HCT116 (cell line): Measurements from ENCODE around the gene LARP4. TPM values are rescaled to one million over a fixed set of nuclear protein-coding genes. Genes with fewer than 3 reads are reported as not detected.

Source experiments
- ATAC-seq: fragments of 200-7000 bp; cut with Tn5 transposase; 2 replicates; pipeline ENCODE4 v1.9.1; 2020; ENCODE audit warnings: mild to moderate bottlenecking, moderate library complexity
- BruUV-seq: library from RNA; stranded (reverse); fragments of 400-500 nt; replicated peaks from 2 replicates; lab custom pipeline; 2021; lab: Mats Ljungman, UMichigan
- CTCF ChIA-PET: fragments of 300-600 bp; sonication (Branson Sonifier 250); formaldehyde crosslinking; loops from one replicate; lab custom pipeline; 2021; ENCODE audit warnings: antibody characterized with exemption; lab: Charles Lee
- POLR2A ChIA-PET: fragments of 300-600, 350-600 bp; sonication (Branson Sonifier 250); formaldehyde crosslinking; loops from one replicate; lab custom pipeline; 2021; ENCODE audit warnings: antibody characterized with exemption; lab: Charles Lee
- RAD21 ChIA-PET, 2 experiments: fragments of 300-600 bp; sonication (Branson Sonifier 250); formaldehyde crosslinking; loops; one replicate each; lab custom pipeline; 2023; ENCODE audit warnings: low total read pairs in 2 of 2; ENCODE audit not compliant: uncharacterized antibody in 2 of 2, unreplicated experiment in 2 of 2, low non-redundant PET in 1 of 2; lab: Charles Lee
- DNase-seq: peaks from one replicate; pipeline ENCODE4 v3.0.0-alpha.2; 2010; ENCODE audit warnings: low read depth, low spot score
- H2AFZ ChIP-seq: fragments of 200-600 bp; shearing (Covaris generic), sonication (generic); 2 replicates; pipeline ENCODE4 v1.6.1; 2017; ENCODE audit warnings: low read depth, mixed run types, mixed read lengths, antibody characterized with exemption, low read length; ENCODE audit not compliant: poor library complexity, severe bottlenecking
- H3K27ac ChIP-seq: 2 replicates; pipeline ENCODE4 v1.5.1; 2012; ENCODE audit warnings: low read depth, low read length
- H3K27me3 ChIP-seq: fragments of 200-600 bp; sonication (generic); 2 replicates; pipeline ENCODE4 v1.6.1; 2016; ENCODE audit warnings: mixed run types, low read length, mixed read lengths; ENCODE audit not compliant: insufficient read depth
- H3K36me3 ChIP-seq, 2 experiments: fragments of 200-500 bp in 1 of 2; fragments of 200-600 bp in 1 of 2; sonication (Bioruptor generic) in 1 of 2; sonication (generic) in 1 of 2; 2 replicates each; pipeline versions ENCODE4 v1.5.1 to v1.6.1; 2014 to 2016; ENCODE audit warnings: low read length in 2 of 2, inconsistent platforms in 1 of 2, mixed read lengths in 1 of 2, mixed run types in 1 of 2; ENCODE audit not compliant: insufficient read depth in 2 of 2, control insufficient read depth in 1 of 2
- H3K4me1 ChIP-seq, 2 experiments: fragments of 200-600 bp in 1 of 2; sonication (generic) in 1 of 2; 2 replicates each; pipeline versions ENCODE4 v1.5.1 to v1.6.1; 2012 to 2017; ENCODE audit warnings: low read length in 2 of 2, inconsistent platforms in 1 of 2, mild to moderate bottlenecking in 1 of 2, mixed read lengths in 1 of 2, mixed run types in 1 of 2, moderate library complexity in 1 of 2; ENCODE audit not compliant: insufficient read depth in 2 of 2, control insufficient read depth in 1 of 2
- H3K4me2 ChIP-seq: fragments of 200-600 bp; sonication (generic); 2 replicates; pipeline ENCODE4 v1.6.1; 2017; ENCODE audit warnings: mixed run types, low read length, mixed read lengths
- H3K4me3 ChIP-seq, 2 experiments: fragments of 200-600 bp in 1 of 2; sonication (generic) in 1 of 2; replicated peaks in 1 of 2; 2 replicates each; pipeline ENCODE4 v1.5.1; 2011 to 2016; ENCODE audit warnings: low read length in 2 of 2, control low read depth in 1 of 2, low read depth in 1 of 2, mild to moderate bottlenecking in 1 of 2, mixed read lengths in 1 of 2, mixed run types in 1 of 2
- H3K79me2 ChIP-seq: fragments of 200-600 bp; sonication (generic); 2 replicates; pipeline ENCODE4 v1.6.1; 2017; ENCODE audit warnings: mild to moderate bottlenecking, mixed run types, low read length, moderate library complexity, mixed read lengths; ENCODE audit not compliant: insufficient read depth
- H3K9ac ChIP-seq: fragments of 200-600 bp; sonication (generic); 2 replicates; pipeline ENCODE4 v1.6.1; 2016; ENCODE audit warnings: low read length, mixed read lengths
- H3K9me2 ChIP-seq: fragments of 200-600 bp; sonication (generic), shearing (Covaris generic); 2 replicates; pipeline ENCODE4 v1.6.1; 2017; ENCODE audit warnings: mixed run types, mild to moderate bottlenecking, moderate library complexity; ENCODE audit not compliant: insufficient read depth
- H3K9me3 ChIP-seq, 2 experiments: fragments of 200-500 bp in 1 of 2; fragments of 200-600 bp in 1 of 2; sonication (Bioruptor generic) in 1 of 2; sonication (generic) in 1 of 2; 2 replicates each; pipeline ENCODE4 v1.6.1; 2014 to 2017; ENCODE audit warnings: low read length in 2 of 2, mixed read lengths in 2 of 2, inconsistent platforms in 1 of 2, low read depth in 1 of 2, mild to moderate bottlenecking in 1 of 2, mixed run types in 1 of 2, moderate library complexity in 1 of 2; ENCODE audit not compliant: control insufficient read depth in 1 of 2, insufficient read depth in 1 of 2
- H4K20me1 ChIP-seq: fragments of 200-600 bp; sonication (generic), shearing (Covaris generic); 2 replicates; pipeline ENCODE4 v1.6.1; 2017; ENCODE audit warnings: mixed run types, mild to moderate bottlenecking, moderate library complexity; ENCODE audit not compliant: insufficient read depth
- EZH2 ChIP-seq: fragments of 200-600 bp; sonication (generic); IDR thresholded peaks from 2 replicates; pipeline ENCODE4 v1.6.1; 2017; ENCODE audit warnings: antibody characterized with exemption, mixed run types
- FOSL1 ChIP-seq: IDR thresholded peaks from 2 replicates; pipeline ENCODE4 v1.6.1; 2012; ENCODE audit warnings: low read depth
- MAX ChIP-seq: IDR thresholded peaks from 2 replicates; pipeline ENCODE4 v1.6.1; 2012
- POLR2A ChIP-seq: IDR thresholded peaks from 2 replicates; pipeline ENCODE4 v1.7.0; 2011; ENCODE audit warnings: borderline replicate concordance; ENCODE audit not compliant: insufficient read depth, insufficient read length; ENCODE audit errors: extremely low read depth
- POLR2AphosphoS5 ChIP-seq: IDR thresholded peaks from 2 replicates; pipeline ENCODE4 v1.6.1; 2011; ENCODE audit warnings: mild to moderate bottlenecking, low read depth, low read length, moderate library complexity
- RAD21 ChIP-seq: IDR thresholded peaks from 2 replicates; pipeline ENCODE4 v1.6.1; 2012; ENCODE audit warnings: low read depth, mild to moderate bottlenecking
- SIN3A ChIP-seq: IDR thresholded peaks from 2 replicates; pipeline ENCODE4 v1.6.1; 2012; ENCODE audit warnings: low read depth
- YY1 ChIP-seq: IDR thresholded peaks from 2 replicates; pipeline ENCODE4 v1.6.1; 2011; ENCODE audit warnings: low read length, low read depth, moderate library complexity, mild to moderate bottlenecking; ENCODE audit not compliant: insufficient replicate concordance; ENCODE audit errors: extremely low read depth
- ZFX ChIP-seq: fragments of 450-650 bp; IDR thresholded peaks from 2 replicates; pipeline ENCODE4 v1.6.1; 2017
- intact Hi-C: fragments of 100-400 bp; cut with micrococcal nuclease; formaldehyde crosslinking; loops from 2 replicates; pipeline ENCODE4 v1.10.0; 2022
- total RNA-seq: library from RNA; stranded (reverse); gene quantifications from one replicate; pipeline ENCODE4 v1.2.1, GENCODE V29; 2021; ENCODE audit not compliant: unreplicated experiment
- TF ChIP-seq, protein P1 (sequence below), 3 experiments: fragments of 200-600 bp in 1 of 3; sonication (generic) in 1 of 3; IDR thresholded peaks in 2 of 3; conservative IDR thresholded peaks in 1 of 3; 2 replicates each; pipeline ENCODE4 v1.5.1; 2012 to 2017; ENCODE audit warnings: low read depth in 2 of 3, low read length in 2 of 3, antibody characterized with exemption in 1 of 3, borderline replicate concordance in 1 of 3, control low read depth in 1 of 3, mild to moderate bottlenecking in 1 of 3, mixed read lengths in 1 of 3, mixed run types in 1 of 3, moderate library complexity in 1 of 3; ENCODE audit not compliant: insufficient read depth in 1 of 3

LARP4 gene
- total RNA-seq, 1 experiment from 2014 or later, result 76.3 TPM

- TF ChIP-seq, protein P1, sequence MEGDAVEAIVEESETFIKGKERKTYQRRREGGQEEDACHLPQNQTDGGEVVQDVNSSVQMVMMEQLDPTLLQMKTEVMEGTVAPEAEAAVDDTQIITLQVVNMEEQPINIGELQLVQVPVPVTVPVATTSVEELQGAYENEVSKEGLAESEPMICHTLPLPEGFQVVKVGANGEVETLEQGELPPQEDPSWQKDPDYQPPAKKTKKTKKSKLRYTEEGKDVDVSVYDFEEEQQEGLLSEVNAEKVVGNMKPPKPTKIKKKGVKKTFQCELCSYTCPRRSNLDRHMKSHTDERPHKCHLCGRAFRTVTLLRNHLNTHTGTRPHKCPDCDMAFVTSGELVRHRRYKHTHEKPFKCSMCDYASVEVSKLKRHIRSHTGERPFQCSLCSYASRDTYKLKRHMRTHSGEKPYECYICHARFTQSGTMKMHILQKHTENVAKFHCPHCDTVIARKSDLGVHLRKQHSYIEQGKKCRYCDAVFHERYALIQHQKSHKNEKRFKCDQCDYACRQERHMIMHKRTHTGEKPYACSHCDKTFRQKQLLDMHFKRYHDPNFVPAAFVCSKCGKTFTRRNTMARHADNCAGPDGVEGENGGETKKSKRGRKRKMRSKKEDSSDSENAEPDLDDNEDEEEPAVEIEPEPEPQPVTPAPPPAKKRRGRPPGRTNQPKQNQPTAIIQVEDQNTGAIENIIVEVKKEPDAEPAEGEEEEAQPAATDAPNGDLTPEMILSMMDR (IDR thresholded peaks at IDR 0.05 in 2 of 3, conservative IDR thresholded peaks at IDR 0.05 in 1 of 3; ENCODE audit: borderline replicate concordance in 1 of 3, insufficient read depth in 1 of 3, low read depth in 2 of 3, low read length in 2 of 3), result peak; percentile 81 to 92 (median 86)
- TF ChIP-seq FOSL1 (no peak), MAX (peak; percentile 85), POLR2A (peak; percentile 53), YY1 (peak; percentile 89), SIN3A (peak; percentile 66; the same call in 1 of the 2 replicates), ZFX (peak; percentile 81)
Measured at GRCh38 chr12:50504798-50505674, 104.4 kb downstream of the LARP4 start, which contains the start of gene DIP2B (continued).

DNA sequence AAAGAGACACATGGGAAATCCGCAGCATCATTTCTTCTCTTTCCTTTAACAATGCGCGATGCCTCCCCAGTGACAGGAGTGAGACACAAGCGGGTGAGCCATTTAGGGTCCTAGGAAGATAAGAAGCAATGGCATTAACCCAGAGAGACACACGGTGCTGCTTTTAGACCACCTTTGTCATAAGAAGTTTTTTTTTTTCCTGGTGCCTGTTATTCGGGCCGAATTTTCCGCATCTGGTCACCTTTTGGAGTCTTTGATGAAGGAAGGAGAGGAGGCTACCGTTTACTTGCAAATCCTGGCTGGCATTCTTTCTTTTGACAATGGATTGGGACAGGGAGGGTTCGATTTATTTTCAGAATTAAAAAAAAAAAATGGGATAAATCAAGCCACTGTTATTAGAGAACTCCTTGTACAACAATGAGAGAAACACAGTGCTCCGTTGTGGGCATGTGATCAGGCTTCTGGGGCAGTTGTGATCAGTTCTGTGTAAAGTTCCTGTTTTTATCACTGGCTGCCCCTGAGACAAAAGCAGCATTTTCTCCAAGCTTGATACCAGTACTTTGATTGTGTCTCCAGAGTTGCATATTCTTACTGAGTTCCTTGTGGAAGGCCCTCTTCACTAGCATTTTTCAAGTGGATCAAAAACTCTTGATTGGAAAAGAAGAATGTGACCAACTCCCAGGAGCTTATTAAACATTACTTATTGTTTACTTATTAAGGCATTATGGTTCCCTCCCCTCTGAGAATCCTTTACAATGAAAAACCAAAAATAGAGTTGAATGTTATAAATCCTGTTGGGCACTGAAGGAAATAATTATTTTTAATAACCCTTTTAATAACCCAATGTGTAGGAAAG is 105.2 kb downstream of the LARP4 start:
- Histone ChIP-seq H3K4me1 (peaks cover 0 to 21% of the 10 kb centered on the region in 2 experiments; a peak in 3 of 4 replicates), H3K4me2 (peak overlapping the region; percentile 89), H3K36me3 (no peaks in the 10 kb centered on the region), H3K9me2 (no peaks in the 10 kb centered on the region), H3K9me3 (no peaks in the 10 kb centered on the region), H3K79me2 (peaks cover 58% of the 10 kb centered on the region), H3K9ac (peak overlapping the region; percentile 86), H2AFZ (no peak overlapping the region), H4K20me1 (no peaks in the 10 kb centered on the region), H3K27me3 (no peaks in the 10 kb centered on the region), H3K4me3 (peak overlapping the region; percentile 77 to 90), H3K27ac (peak overlapping the region; percentile 84; the same call in 1 of the 2 replicates)
- ChIA-PET POLR2A (interaction anchor here (1.6 kb wide), 1 partner anchor 13 kb away, joined by 3 read pairs; no protein-coding TSS in a partner anchor), RAD21 (interaction anchor here in 1 of 2 experiments (0.7 to 1.6 kb wide), 3 partner anchors 40 to 259 kb away, joined by 3 to 6 read pairs (median 4); no protein-coding TSS in a partner anchor), CTCF (interaction anchor here (0.9 to 2.9 kb wide), 6 partner anchors 8 to 259 kb away, joined by 3 to 38 read pairs (median 8); partner anchors contain the start of gene ATF1)
- TF ChIP-seq MAX, result no peak
- TF ChIP-seq POLR2AphosphoS5, result no peak
- no peak for TF ChIP-seq EZH2
- TF ChIP-seq, protein P1 (IDR thresholded peaks at IDR 0.05 in 2 of 3, conservative IDR thresholded peaks at IDR 0.05 in 1 of 3; ENCODE audit: borderline replicate concordance in 1 of 3, insufficient read depth in 1 of 3, low read depth in 2 of 3, low read length in 2 of 3), result no peak
- peak; percentile 21; the same call in 1 of the 2 replicates for TF ChIP-seq RAD21
- DNase-seq, result no peak
- BruUV-seq, result TSS peak; percentile 52
- no peak; the same call in 1 of the 2 replicates for ATAC-seq
- intact Hi-C loops, result loop anchor here (1.0 to 10.0 kb wide), 2 partner anchors 132 to 839 kb away; partner anchors contain the start of gene CELA1
